Natural killer cell (primary cell): ENCODE data around the gene C1orf185. TPM values are rescaled to one million over a fixed set of nuclear protein-coding genes. Genes with fewer than 3 reads are reported as not detected.

Source experiments
- ATAC-seq, 3 donors: fragments of 150-1000 bp in 2 of 3; fragments of 200-7000 bp in 1 of 3; cut with Tn5 transposase; 1 replicate in 1 of 3; 2 replicates in 2 of 3; pipeline ENCODE4 v1.10.0; 2021; ENCODE audit warnings: mild to moderate bottlenecking in 2 of 3, moderate library complexity in 2 of 3
- DNase-seq, 2 donors: peaks; one replicate each; pipeline versions ENCODE4 v3.0.0 to v3.0.0-alpha.2; 2013 to 2021; ENCODE audit warnings: mixed read lengths in 1 of 2
- H3K27ac ChIP-seq: one replicate; pipeline ENCODE4 v1.5.1; 2013; ENCODE audit warnings: mild to moderate bottlenecking, low read length
- H3K27me3 ChIP-seq: one replicate; pipeline ENCODE4 v1.6.1; 2013; ENCODE audit warnings: low read length; ENCODE audit not compliant: control insufficient read depth, insufficient read depth
- H3K36me3 ChIP-seq: one replicate; pipeline ENCODE4 v1.6.1; 2013; ENCODE audit warnings: low read length; ENCODE audit not compliant: control insufficient read depth, insufficient read depth
- H3K4me1 ChIP-seq: one replicate; pipeline ENCODE4 v1.6.1; 2013; ENCODE audit warnings: low read length; ENCODE audit not compliant: control insufficient read depth, insufficient read depth
- H3K4me3 ChIP-seq: one replicate; pipeline ENCODE4 v1.5.1; 2013; ENCODE audit warnings: low read length
- H3K9me3 ChIP-seq: one replicate; pipeline ENCODE4 v1.6.1; 2013; ENCODE audit warnings: low read length; ENCODE audit not compliant: control insufficient read depth, insufficient read depth
- H3K27ac Mint-ChIP-seq, 2 donors: one replicate each; pipeline ENCODE4 v1.8.0; 2022; ENCODE audit warnings: mild to moderate bottlenecking in 2 of 2, mixed read lengths in 2 of 2, moderate library complexity in 1 of 2
- H3K27me3 Mint-ChIP-seq, 2 donors: one replicate each; pipeline ENCODE4 v1.8.0; 2022; ENCODE audit warnings: low read depth in 2 of 2, mixed read lengths in 2 of 2
- H3K36me3 Mint-ChIP-seq: one replicate; pipeline ENCODE4 v1.8.0; 2022; ENCODE audit warnings: mixed read lengths
- H3K4me1 Mint-ChIP-seq, 2 donors: one replicate each; pipeline ENCODE4 v1.8.0; 2022; ENCODE audit warnings: mixed read lengths in 2 of 2
- H3K4me3 Mint-ChIP-seq: one replicate; pipeline ENCODE4 v1.8.0; 2022; ENCODE audit warnings: mild to moderate bottlenecking, moderate library complexity, mixed read lengths
- H3K9me3 Mint-ChIP-seq, 2 donors: one replicate each; pipeline ENCODE4 v1.8.0; 2022; ENCODE audit warnings: mixed read lengths in 2 of 2
- intact Hi-C: fragments of 100-400 bp; cut with micrococcal nuclease; formaldehyde crosslinking; loops from one replicate; pipeline ENCODE4 v1.14.2; 2022
- total RNA-seq, 4 donors: library from RNA; stranded (reverse); fragments of 120-200 nt in 1 of 4; gene quantifications; one replicate each; pipeline versions ENCODE4 v1.2.3 to v1.2.4, GENCODE V29; 2013 to 2022
- TF ChIP-seq, protein P1 (sequence below): fragments of 200-600 bp; IDR thresholded peaks from one replicate; pipeline ENCODE4 v1.8.0; 2022; ENCODE audit warnings: antibody characterized with exemption

Gene C1orf185
- total RNA-seq, 3 donors from 2014 or later (not counting 1 experiment from before 2014, with no cell fraction given) = not detected

DNA sequence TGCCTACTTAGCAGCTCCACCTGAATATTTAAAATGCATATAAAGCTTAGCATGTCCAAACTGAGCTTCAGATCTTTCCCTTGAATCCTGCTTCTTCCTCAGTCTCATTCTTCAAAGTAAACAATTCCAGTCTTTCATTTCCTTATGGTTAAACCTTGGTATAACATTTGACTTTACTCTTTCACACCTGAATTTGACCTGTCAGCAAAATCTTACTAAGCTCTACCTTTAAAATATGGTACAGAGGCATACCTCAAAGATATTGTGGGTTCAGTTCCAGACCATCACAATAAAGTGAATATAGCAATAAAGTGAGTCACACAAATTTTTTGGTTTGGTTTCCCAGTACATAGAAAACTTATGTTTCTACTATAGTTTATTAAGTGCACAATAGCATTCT is 91.5 kb downstream of the C1orf185 start:
- Mint-ChIP-seq H3K9me3 (no peaks in the 10 kb centered on the region), H3K27me3 (no peaks in the 10 kb centered on the region), H3K4me3 (no peak overlapping the region), H3K4me1 (no peaks in the 10 kb centered on the region), H3K27ac (no peak overlapping the region), H3K36me3 (no peaks in the 10 kb centered on the region)
- Histone ChIP-seq H3K4me1 (no peaks in the 10 kb centered on the region), H3K27ac (no peak overlapping the region), H3K27me3 (no peaks in the 10 kb centered on the region), H3K36me3 (no peaks in the 10 kb centered on the region), H3K4me3 (no peak overlapping the region), H3K9me3 (no peaks in the 10 kb centered on the region)
- DNase-seq = no peak
- TF ChIP-seq, protein P1, sequence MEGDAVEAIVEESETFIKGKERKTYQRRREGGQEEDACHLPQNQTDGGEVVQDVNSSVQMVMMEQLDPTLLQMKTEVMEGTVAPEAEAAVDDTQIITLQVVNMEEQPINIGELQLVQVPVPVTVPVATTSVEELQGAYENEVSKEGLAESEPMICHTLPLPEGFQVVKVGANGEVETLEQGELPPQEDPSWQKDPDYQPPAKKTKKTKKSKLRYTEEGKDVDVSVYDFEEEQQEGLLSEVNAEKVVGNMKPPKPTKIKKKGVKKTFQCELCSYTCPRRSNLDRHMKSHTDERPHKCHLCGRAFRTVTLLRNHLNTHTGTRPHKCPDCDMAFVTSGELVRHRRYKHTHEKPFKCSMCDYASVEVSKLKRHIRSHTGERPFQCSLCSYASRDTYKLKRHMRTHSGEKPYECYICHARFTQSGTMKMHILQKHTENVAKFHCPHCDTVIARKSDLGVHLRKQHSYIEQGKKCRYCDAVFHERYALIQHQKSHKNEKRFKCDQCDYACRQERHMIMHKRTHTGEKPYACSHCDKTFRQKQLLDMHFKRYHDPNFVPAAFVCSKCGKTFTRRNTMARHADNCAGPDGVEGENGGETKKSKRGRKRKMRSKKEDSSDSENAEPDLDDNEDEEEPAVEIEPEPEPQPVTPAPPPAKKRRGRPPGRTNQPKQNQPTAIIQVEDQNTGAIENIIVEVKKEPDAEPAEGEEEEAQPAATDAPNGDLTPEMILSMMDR = no peak
- intact Hi-C loops = no loop called here
- ATAC-seq = no peak

Other genes starting within 250 kb of the C1orf185 start
- 10 to 100 TPM; 56.8 to 59.7 (median 57.2) TPM for gene FAF1, start 142.0 kb upstream of the C1orf185 start, total RNA-seq
- 10 to 100 TPM; 17.1 to 21.9 (median 19.0) TPM for gene CDKN2C, start 132.0 kb upstream of the C1orf185 start, total RNA-seq
- 10 to 100 TPM; 68.3 to 89.5 (median 68.4) TPM for gene RNF11, start 134.0 kb downstream of the C1orf185 start, total RNA-seq
- under 1 TPM in 1 of 3 donors, not detected in 2; 0.38 TPM for gene TTC39A, start 228.3 kb downstream of the C1orf185 start, total RNA-seq